GM23248 (cell line): ENCODE data around the gene TNNI2. TPM values are rescaled to one million over a fixed set of nuclear protein-coding genes. Genes with fewer than 3 reads are reported as not detected.

Experiments
- DNase-seq: peaks from one replicate; pipeline ENCODE4 v3.0.0-alpha.2; 2015
- H2AFZ ChIP-seq: fragments of 200-600 bp; sonication (generic); 2 replicates; pipeline ENCODE4 v1.6.1; 2016; ENCODE audit warnings: antibody characterized with exemption
- H3F3A ChIP-seq: fragments of 200-600 bp; sonication (generic); 2 replicates; pipeline ENCODE4 v1.6.1; 2016; ENCODE audit warnings: mild to moderate bottlenecking, antibody characterized with exemption, mixed run types; ENCODE audit not compliant: insufficient read depth
- H3K27ac ChIP-seq: fragments of 200-600 bp; sonication (generic); 2 replicates; pipeline ENCODE4 v1.5.1; 2016; ENCODE audit warnings: mild to moderate bottlenecking
- H3K27me3 ChIP-seq: fragments of 200-600 bp; sonication (generic); replicated peaks from 2 replicates; pipeline ENCODE4 v1.6.1; 2016; ENCODE audit warnings: mild to moderate bottlenecking; ENCODE audit not compliant: insufficient read depth
- H3K36me3 ChIP-seq: fragments of 200-600 bp; sonication (generic); 2 replicates; pipeline ENCODE4 v1.6.1; 2016; ENCODE audit warnings: low read depth, mild to moderate bottlenecking
- H3K4me1 ChIP-seq: fragments of 200-600 bp; sonication (generic); 2 replicates; pipeline ENCODE4 v1.6.1; 2016; ENCODE audit warnings: mild to moderate bottlenecking; ENCODE audit not compliant: insufficient read depth
- H3K4me2 ChIP-seq: fragments of 200-600 bp; sonication (generic); one replicate; pipeline ENCODE4 v1.6.1; 2016; ENCODE audit warnings: mild to moderate bottlenecking; ENCODE audit not compliant: unreplicated experiment
- H3K4me3 ChIP-seq: fragments of 200-600 bp; sonication (generic); 2 replicates; pipeline ENCODE4 v1.5.1; 2016; ENCODE audit warnings: mild to moderate bottlenecking
- H3K79me2 ChIP-seq: fragments of 200-600 bp; sonication (generic); 2 replicates; pipeline ENCODE4 v1.6.1; 2016; ENCODE audit warnings: mild to moderate bottlenecking; ENCODE audit not compliant: insufficient read depth
- H3K9ac ChIP-seq: fragments of 200-600 bp; sonication (generic); 2 replicates; pipeline ENCODE4 v1.6.1; 2016; ENCODE audit warnings: mild to moderate bottlenecking
- H3K9me2 ChIP-seq: fragments of 200-600 bp; sonication (generic); 2 replicates; pipeline ENCODE4 v1.6.1; 2016; ENCODE audit warnings: mixed run types, mild to moderate bottlenecking, moderate library complexity; ENCODE audit not compliant: insufficient read depth
- H3K9me3 ChIP-seq: fragments of 200-600 bp; sonication (generic); one replicate; pipeline ENCODE4 v1.6.1; 2017; ENCODE audit warnings: low read depth
- H4K20me1 ChIP-seq: fragments of 200-600 bp; sonication (generic); 2 replicates; pipeline ENCODE4 v1.6.0; 2016; ENCODE audit not compliant: insufficient read depth
- EZH2 ChIP-seq: fragments of 200-600 bp; sonication (generic); IDR thresholded peaks from 2 replicates; pipeline ENCODE4 v1.6.1; 2018; ENCODE audit warnings: antibody characterized with exemption, mild to moderate bottlenecking; ENCODE audit not compliant: insufficient read depth, poor library complexity, severe bottlenecking
- EZH2phosphoT487 ChIP-seq: fragments of 200-600 bp; sonication (generic); IDR thresholded peaks from 2 replicates; pipeline ENCODE4 v1.6.1; 2018; ENCODE audit warnings: antibody characterized with exemption, moderate library complexity, mild to moderate bottlenecking, low read depth; ENCODE audit not compliant: insufficient read depth
- WGBS, 2 experiments: methylation state at CpG; one replicate each; pipeline ENCODE4 v1.1.6; 2015 to 2017; ENCODE audit warnings: low lambda C conversion rate in 2 of 2, low coverage in 1 of 2; ENCODE audit errors: missing lambda C conversion rate in 2 of 2; 5-methylcytosine and 5-hydroxymethylcytosine counted together
- in situ Hi-C: fragments of 300-500 bp; cut with MboI; formaldehyde crosslinking; loops from 2 replicates; pipeline ENCODE4 v1.15.0; 2020
- polyA plus RNA-seq: library from polyadenylated mRNA; unstranded; fragments of >200 nt; fragmentation: Nextera tagmentation; extraction: Ambion mirVana; gene quantifications from 2 replicates; pipeline ENCODE4 v1.2.1, GENCODE V29; 2016
- total RNA-seq: library from RNA; depleted of rRNA; stranded (reverse); fragments of >200 nt; shearing (Covaris generic); gene quantifications from 2 replicates; pipeline ENCODE4 v1.2.3, GENCODE V29; 2014

Gene TNNI2
- total and polyA plus RNA-seq, 2 experiments from 2014 or later = not detected

DNA sequence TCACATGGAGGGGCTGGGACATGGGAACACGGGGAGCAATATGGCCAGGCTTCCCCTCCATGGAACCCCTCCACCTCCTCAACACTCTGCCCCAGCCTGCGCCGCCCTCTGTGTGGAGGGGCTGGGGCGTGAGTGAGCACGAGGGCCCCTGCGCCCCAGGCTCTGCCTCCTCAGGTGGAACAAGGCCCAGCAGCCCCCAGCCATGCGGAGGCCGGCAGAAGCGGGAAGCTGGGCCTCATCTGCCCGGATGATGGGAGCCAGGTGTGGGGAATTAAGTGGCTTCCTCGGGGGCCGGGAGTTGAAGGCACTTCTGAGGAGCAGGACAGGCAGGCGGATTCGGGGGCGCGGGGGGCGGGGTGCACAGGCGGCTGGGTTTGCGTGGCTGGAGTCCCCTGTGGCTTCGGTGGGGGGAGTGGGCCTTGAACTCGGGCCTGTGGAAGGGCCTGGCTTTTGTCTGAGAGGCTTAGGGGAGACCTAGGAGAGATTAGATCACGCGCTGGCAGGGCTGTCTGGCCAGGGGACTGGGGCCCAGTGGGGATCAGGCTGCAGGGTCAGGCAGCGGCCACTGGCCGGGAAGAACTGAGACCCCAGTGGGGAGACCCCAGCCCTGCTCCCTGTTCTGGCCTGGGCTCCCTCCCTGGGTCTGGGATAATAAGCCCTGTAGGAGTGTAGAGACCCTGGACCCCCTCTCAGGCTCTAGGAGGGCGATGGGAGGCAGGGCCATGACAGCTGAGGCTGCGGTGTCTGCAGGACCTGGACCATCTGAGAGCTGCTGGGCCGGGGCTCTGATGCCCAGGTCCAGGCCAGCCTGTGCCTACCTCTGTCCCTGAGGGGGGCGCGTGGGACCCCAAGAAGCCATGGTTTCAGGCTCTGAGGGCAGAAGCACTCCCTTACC is 39.6 kb downstream of the TNNI2 start:
- H3K27ac ChIP-seq = no peak overlapping the region
- TF ChIP-seq EZH2 = no peak
- no peak for TF ChIP-seq EZH2phosphoT487
- WGBS, 2 experiments = 77 to 79% methylated on average over 20 to 30 of the region's 30 CpGs
- no peak overlapping the region for H3K4me3 ChIP-seq
- H3K9me3 ChIP-seq = no peaks in the 10 kb centered on the region
- DNase-seq = no peak
- in situ Hi-C loops = no loop called here
- H3K4me1 ChIP-seq = no peaks in the 10 kb centered on the region
- no peak overlapping the region for H3K4me2 ChIP-seq
- no peaks in the 10 kb centered on the region for H3K27me3 ChIP-seq
- no peaks in the 10 kb centered on the region for H3F3A ChIP-seq
- H3K36me3 ChIP-seq = no peaks in the 10 kb centered on the region
- no peaks in the 10 kb centered on the region for H4K20me1 ChIP-seq
- no peak overlapping the region for H2AFZ ChIP-seq
- no peaks in the 10 kb centered on the region for H3K9me2 ChIP-seq
- no peaks in the 10 kb centered on the region for H3K79me2 ChIP-seq
- no peak overlapping the region for H3K9ac ChIP-seq

DNA sequence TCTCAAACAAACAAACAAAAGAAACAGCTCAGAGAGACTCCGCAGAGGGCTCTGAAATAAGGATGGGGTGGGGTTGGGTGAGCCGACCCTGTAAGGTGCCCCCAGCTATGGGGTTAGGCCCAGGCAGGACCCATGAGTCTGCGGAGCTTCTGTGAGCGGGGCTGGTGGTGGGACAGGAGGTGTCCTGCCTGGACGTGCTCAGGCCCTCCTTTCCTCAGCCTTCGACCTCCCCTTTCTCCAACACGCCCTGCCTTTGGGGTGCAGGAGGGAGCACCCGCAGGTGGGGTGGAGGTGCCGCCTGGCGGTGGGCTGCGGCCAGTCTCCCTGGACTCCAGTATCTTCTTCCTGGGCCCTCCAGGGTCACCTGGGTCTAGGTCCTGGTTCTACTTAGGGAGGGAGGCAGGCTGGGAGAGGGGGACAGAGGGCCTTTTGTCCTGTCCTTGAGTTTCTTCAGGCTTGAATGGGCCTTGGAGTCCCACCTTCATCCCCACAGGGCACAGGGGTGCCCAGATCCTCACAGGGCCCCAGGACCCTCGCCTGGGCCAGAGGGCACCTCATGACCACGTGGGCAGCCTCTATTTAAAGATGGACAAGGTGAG is 40.7 kb downstream of the TNNI2 start:
- no peaks in the 10 kb centered on the region for H3K27me3 ChIP-seq
- no peaks in the 10 kb centered on the region for H3K9me2 ChIP-seq
- TF ChIP-seq EZH2 (no peak), EZH2phosphoT487 (no peak)
- no peak overlapping the region for H3K4me2 ChIP-seq
- no peak overlapping the region for H3K9ac ChIP-seq
- in situ Hi-C loops = no loop called here
- no peak overlapping the region for H2AFZ ChIP-seq
- no peaks in the 10 kb centered on the region for H3K36me3 ChIP-seq
- no peak overlapping the region for H3K27ac ChIP-seq
- no peak overlapping the region for H3K4me3 ChIP-seq
- no peaks in the 10 kb centered on the region for H3K79me2 ChIP-seq
- H3K4me1 ChIP-seq = no peaks in the 10 kb centered on the region
- no peak for DNase-seq
- no peaks in the 10 kb centered on the region for H4K20me1 ChIP-seq
- H3F3A ChIP-seq = no peaks in the 10 kb centered on the region
- no peaks in the 10 kb centered on the region for H3K9me3 ChIP-seq
- 81 to 85% methylated on average over 10 to 13 of the region's 13 CpGs for WGBS, 2 experiments

DNA sequence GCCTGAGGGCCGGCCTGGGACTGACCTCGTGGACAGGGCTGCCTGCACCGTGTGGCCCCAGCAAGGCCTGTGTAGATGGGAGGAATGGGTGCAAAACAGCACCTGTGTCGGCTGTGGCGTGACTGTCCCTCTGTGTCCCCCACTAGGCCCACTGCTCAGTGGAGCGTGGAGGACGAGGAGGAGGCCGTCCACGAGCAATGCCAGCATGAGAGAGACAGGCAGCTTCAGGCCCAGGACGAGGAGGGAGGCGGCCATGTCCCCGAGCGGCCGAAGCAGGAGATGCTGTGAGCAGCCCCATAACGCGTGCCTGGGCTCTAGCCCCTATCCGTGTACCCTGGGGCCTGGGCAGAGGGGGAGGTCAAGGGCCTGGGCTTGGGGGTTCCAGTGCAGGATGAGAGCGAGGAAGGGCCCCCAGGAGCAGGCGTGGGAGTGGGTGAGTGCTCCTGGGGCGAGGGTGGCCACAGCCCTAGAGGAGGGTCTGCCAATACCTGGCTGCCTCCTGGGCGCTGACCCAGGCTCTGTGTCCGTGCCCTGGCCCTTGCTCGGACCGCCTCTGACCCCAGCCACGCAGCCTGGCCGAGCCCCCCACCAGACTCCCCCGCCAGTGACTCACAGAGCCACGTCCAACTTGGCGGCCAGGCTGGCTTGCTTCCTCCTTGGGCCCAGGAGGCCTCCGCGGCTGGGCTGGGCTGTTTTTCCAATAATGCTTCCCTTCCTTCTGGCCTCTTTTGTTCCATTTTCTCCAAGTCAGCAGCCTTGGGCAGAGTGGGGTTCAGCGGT is 41.4 kb downstream of the TNNI2 start:
- peak; percentile 45 for DNase-seq
- in situ Hi-C loops = no loop called here
- 52 to 58% methylated on average over 30 of the region's 32 CpGs for WGBS, 2 experiments

More for the DNA sequence above, 41.4 kb downstream of the TNNI2 start:
- no peaks in the 10 kb centered on the region for H3K79me2 ChIP-seq
- H3K9me3 ChIP-seq = no peaks in the 10 kb centered on the region
- H3K27me3 ChIP-seq = no peaks in the 10 kb centered on the region
- 0 out of 2 replicates have a peak overlapping the region, but pooled peaks have one; percentile 38 for H2AFZ ChIP-seq
- TF ChIP-seq EZH2 = no peak
- no peak for TF ChIP-seq EZH2phosphoT487
- no peak overlapping the region for H3K27ac ChIP-seq
- H3K9me2 ChIP-seq = no peaks in the 10 kb centered on the region
- H3K36me3 ChIP-seq = no peaks in the 10 kb centered on the region
- H3K9ac ChIP-seq = peak overlapping the region; percentile 51; the same call in 1 of the 2 replicates
- no peaks in the 10 kb centered on the region for H3K4me1 ChIP-seq
- H3K4me3 ChIP-seq = no peak overlapping the region
- no peaks in the 10 kb centered on the region for H4K20me1 ChIP-seq
- no peaks in the 10 kb centered on the region for H3F3A ChIP-seq
- no peak overlapping the region for H3K4me2 ChIP-seq
